ENCODE data around the gene MAGEB17. TPM values are rescaled to one million over a fixed set of nuclear protein-coding genes. Genes with fewer than 3 reads are reported as not detected.

The MAGEB17 gene
- total RNA-seq, 1 experiment from 2014 or later = not detected

GRCh38 chrX:16120431-16120830 lies 46.9 kb upstream of the MAGEB17 start:
- Histone ChIP-seq H3K4me3 (replicated peaks in 1 of 2; ENCODE audit: low read depth in 1 of 2, low read length in 2 of 2) (no peak overlapping the region), H4K20me1 (ENCODE audit: insufficient read depth) (no peaks in the 10 kb centered on the region), H3K4me1 (ENCODE audit: control insufficient read depth in 1 of 2, insufficient read depth in 2 of 2, low read length in 2 of 2) (peaks cover 0 to 4% of the 10 kb centered on the region in 2 experiments; a peak in 1 of 4 replicates), H3K36me3 (ENCODE audit: control insufficient read depth in 1 of 2, insufficient read depth in 2 of 2, low read length in 2 of 2) (no peaks in the 10 kb centered on the region), H3K9me3 (ENCODE audit: control insufficient read depth in 1 of 2, insufficient read depth in 1 of 2, low read depth in 1 of 2, low read length in 2 of 2) (no peaks in the 10 kb centered on the region), H3K27ac (ENCODE audit: low read depth, low read length) (no peak overlapping the region), H3K9me2 (ENCODE audit: insufficient read depth) (no peaks in the 10 kb centered on the region), H3K27me3 (ENCODE audit: insufficient read depth, low read length) (no peaks in the 10 kb centered on the region), H3K9ac (ENCODE audit: low read length) (no peak overlapping the region), H2AFZ (ENCODE audit: low read depth, low read length, poor library complexity, severe bottlenecking) (no peak overlapping the region), H3K4me2 (ENCODE audit: low read length) (no peak overlapping the region), H3K79me2 (ENCODE audit: insufficient read depth, low read length) (no peaks in the 10 kb centered on the region)
- ChIA-PET RAD21 (ENCODE audit: low non-redundant PET in 1 of 2, low total read pairs in 2 of 2, uncharacterized antibody in 2 of 2, unreplicated experiment in 2 of 2) (no interaction called here), POLR2A (no interaction called here), CTCF (interaction anchor here (0.7 kb wide), 1 partner anchor 15 kb away, joined by 3 read pairs; no protein-coding TSS in a partner anchor)
- intact Hi-C loops (cut with micrococcal nuclease) = loop anchor here (5.0 to 10.0 kb wide), 3 partner anchors 92 to 552 kb away; no protein-coding TSS in a partner anchor
- BruUV-seq (replicated peaks) = no TSS peak
- ATAC-seq (no peak), DNase-seq (ENCODE audit: low read depth, low spot score) (no peak)
- TF ChIP-seq ELF1 (IDR thresholded peaks at IDR 0.05; ENCODE audit: borderline replicate concordance, low read depth) (no peak), RAD21 (IDR thresholded peaks at IDR 0.05; ENCODE audit: low read depth) (no peak), EGR1 (IDR thresholded peaks at IDR 0.05; ENCODE audit: low read depth) (no peak), TCF7L2 (IDR thresholded peaks at IDR 0.05; ENCODE audit: borderline replicate concordance, extremely low read depth, insufficient read depth, insufficient read length) (no peak), ZBTB33 (IDR thresholded peaks at IDR 0.05; ENCODE audit: extremely low read depth, insufficient replicate concordance, low read length) (no peak), ATF3 (IDR thresholded peaks at IDR 0.05) (no peak), CBX3 (IDR thresholded peaks at IDR 0.05; ENCODE audit: low read depth) (no peak), REST (IDR thresholded peaks at IDR 0.05; ENCODE audit: low read depth) (no peak), FOSL1 (IDR thresholded peaks at IDR 0.05; ENCODE audit: low read depth) (no peak), JUND (IDR thresholded peaks at IDR 0.05) (no peak), SRF (IDR thresholded peaks at IDR 0.05; ENCODE audit: low read depth) (no peak), MAX (IDR thresholded peaks at IDR 0.05) (no peak), POLR2A (IDR thresholded peaks at IDR 0.05; ENCODE audit: borderline replicate concordance, extremely low read depth, insufficient read depth, insufficient read length) (no peak), EZH2 (IDR thresholded peaks at IDR 0.05) (no peak), ZFX (IDR thresholded peaks at IDR 0.05) (no peak), ZNF274 (IDR thresholded peaks at IDR 0.05; ENCODE audit: low read depth, low read length) (no peak)

Data from HCT116 (cell line).